ENCODE measurements around the gene ZNF19.
A peak's percentile ranks its signal among the peaks of the same experiment; 100 is the strongest.

The ZNF19 gene

DNA sequence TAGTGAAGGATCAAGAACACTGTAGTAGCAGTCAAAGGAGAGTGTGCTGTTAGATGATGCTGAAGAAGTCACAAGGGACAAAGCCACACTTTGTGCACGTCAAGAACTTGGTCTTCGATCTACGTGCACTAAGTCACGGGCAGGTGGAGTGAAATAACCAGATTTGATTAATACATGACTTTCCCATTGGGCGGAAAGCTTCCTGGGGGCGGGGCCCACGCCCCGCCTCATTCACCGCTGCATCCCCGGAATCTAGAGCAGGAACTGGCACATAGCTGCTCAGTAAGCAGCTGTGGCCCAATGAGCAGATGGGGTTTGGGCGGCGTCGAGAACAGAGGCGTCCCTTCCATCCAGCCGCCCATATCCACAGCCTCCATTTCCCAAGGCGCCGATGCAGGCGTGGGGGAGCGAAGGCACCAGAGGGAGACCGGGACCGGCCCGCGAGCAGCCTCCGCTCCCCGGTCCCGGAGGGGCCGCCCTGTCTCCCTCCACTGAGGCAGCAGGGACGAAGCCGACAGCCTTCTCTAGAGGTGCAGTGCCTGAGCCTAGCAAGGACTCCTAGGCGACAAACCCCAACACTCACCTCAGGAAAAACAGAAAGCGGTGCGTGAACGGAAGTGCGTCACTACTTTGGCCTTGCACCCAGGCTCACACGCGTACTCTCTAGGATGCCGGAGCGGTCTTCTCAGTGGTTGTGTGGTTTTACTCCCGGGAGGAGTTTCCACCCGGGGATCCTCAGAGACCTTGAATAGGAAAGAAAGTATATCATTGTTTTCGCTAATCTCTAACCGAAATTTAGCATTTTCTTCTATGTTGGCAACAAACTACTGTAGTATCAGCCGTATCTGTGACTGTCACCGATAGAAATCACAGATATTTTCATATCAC lies 4.9 kb downstream of the ZNF19 start:
- peak; percentile 46 for DNase-seq

DNA sequence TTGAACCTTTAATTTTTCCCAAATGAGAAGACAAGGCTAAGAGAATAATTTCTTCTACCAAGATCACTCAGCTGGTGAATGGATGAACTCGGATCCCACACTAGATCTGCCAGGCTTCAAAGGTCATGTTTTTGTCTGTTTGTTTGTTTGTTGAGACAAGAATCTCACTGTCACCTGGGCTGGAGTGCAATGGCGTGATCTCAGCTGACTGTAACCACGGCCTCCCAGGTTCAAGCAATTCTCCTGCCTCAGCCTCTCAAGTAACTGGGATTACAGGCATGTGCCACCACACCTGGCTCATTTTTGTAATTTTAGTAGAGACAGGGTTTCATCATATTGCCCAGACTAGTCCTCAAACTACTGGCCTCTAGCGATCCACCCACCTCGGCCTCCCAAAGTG lies 6.6 kb downstream of the ZNF19 start:
- DNase-seq: no peak

DNA sequence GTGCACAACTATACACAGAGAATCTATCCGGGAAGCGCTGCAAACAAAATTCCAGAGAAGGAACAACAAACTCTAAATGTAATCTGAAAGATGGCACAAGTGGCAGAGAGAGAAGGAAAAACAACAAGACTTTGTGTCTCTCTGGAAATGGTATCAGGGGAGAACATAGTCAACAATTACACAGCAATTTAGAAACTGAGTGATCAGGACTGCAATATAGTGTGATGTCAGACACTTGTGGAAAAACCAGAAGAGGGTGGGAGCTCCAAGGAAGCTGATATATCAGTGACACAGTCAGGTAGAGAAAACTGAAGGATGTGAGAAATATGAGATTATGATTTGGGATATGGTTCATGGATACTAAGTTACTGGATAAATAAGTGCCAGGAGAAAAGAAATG lies 8.2 kb downstream of the ZNF19 start:
- DNase-seq: no peak

DNA sequence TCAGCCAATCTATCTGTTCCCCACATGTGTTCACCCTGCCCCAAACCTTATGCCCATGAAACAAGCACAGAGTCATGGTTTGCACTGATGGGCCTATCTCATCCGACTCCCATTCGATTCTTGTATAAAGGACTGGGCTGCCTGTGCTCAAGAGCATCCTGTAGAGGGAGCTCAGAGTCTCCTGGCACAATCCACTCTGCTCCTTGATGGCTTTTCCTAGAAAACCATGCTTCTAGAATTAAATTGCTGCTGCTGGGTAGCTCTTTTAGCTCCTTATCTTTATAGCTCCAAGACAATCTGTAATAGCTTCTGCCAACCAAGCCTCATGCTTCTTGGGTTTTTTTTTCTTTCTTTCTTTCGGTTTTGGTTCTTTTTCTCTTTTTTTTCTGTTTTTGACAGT lies 9.7 kb downstream of the ZNF19 start:
- DNase-seq: peak; percentile 48

DNA sequence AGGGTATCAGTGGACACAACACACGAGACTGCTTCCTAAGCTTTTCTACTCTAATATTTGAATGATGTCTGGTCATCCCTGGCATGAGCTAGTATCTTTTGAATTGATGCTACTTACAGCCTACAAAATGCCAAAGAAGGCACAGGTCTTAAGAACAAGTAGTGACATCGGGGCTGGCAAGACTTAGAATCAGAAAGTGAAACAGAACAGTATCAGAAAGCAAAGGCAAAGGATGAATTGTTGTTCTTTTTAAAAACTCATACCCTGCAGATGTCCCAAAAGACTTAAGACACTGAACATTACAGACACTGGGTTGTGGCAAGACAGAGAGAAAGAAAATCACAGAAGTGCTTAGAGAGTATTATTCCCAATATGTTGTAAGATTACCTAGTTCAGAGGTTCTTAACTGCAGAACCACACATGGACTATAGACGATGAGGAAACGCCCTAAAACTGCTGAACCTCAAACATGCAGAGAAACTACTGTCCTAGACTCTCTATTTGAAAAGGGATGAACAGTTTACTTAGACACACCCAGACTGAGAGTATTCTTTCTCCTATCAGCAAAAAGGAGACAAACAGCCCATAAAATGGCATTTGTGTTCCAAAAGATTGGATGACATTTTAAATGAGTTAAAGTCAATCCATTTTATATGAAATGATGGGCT lies 12.5 kb downstream of the ZNF19 start:
- DNase-seq: no peak

DNA sequence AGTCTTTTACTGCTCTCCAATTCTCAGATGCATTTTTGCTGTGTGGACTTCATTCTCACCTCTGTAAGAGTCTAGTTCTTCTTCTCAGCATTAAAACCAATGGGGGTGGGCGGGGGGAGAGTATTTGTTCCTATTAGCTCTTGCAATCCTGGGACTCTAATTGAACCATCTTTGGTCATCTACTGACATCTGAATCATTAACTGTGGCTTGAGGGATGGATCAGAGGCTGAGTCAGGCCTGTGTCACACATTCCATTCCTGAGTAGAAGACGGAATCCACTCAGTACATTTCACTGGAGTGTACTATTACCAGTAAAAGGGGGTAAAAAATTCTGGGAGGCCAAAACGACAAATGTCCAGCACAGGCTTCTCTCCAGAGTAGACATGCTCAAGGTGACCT lies 14.3 kb downstream of the ZNF19 start:
- peak; percentile 28 for DNase-seq

DNA sequence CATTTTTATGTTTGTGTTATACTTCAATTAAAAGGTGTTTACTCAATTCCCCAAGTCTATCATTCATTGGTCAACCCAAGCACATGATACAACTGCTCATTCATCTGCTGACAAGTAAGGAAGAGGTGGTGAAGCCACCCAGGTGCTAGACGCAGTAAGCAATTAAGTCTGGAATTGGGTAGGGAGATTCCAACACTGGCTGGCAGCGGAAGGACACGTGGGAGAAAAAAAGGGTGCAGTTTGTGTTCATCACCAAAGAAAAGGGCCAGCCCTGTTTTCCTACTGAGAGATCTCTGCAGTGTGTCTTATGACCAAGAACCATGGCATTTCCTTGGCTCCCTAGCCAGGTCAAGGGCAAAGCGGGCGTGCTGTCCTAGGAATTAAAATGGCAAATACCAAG lies 15.2 kb downstream of the ZNF19 start:
- no peak for DNase-seq

DNA sequence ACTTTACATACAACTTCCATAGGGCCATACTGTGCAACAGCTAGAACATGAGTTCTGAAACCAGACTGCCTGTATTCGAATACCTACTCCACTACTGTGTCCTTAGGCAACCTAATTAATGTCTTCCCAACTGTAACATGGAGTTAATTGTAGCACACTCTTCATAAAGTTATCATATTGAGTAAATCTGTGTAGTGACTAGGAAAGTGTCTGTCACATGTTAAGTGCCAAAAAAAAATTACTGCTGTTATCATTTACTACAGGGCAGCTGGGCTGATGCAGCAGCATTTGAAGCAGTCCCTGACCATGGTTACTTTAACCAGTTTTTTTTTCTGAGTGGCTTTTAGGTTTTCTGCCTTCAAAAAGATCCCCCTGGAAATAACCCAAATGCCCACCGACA lies 16.2 kb downstream of the ZNF19 start:
- no peak for DNase-seq

DNA sequence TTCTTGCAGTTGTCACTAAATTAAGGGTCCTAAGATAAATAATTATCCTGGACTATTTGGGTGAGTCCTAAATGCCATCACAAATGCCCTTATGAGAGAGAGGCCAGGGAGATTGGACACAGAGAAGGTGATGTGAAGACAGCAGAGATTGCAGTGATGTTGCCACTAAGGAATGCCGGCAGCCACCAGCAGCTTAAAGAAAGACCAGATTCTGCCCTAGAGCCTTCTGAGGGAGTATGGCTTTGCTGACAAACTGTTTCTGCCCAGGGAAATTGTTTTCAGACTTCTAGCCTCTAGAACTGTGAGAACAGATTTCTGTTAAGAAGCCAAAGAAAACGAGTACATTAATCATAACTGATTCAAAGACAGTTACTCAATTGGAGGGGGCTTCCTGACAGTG lies 17.1 kb downstream of the ZNF19 start:
- no peak for DNase-seq

DNA sequence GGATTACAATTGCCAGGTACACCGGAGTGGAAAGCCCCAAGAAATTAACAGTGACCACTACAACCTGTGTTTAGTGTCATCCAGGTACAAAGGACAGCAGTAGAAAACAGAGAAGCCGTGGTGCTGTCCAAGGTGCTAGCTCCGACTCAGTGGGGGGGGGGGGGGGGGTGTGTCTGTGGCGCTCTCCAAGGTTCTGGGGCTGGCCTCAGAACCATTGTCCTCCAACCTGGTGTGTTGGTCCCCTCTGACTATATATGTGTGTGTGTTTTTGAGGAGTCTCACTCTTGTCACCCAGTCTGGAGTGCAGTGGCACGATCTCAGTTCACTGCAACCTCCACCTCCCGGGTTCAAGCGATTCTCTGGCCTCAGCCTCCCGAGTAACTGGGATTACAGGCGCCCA lies 21.3 kb downstream of the ZNF19 start:
- no peak for DNase-seq

DNA sequence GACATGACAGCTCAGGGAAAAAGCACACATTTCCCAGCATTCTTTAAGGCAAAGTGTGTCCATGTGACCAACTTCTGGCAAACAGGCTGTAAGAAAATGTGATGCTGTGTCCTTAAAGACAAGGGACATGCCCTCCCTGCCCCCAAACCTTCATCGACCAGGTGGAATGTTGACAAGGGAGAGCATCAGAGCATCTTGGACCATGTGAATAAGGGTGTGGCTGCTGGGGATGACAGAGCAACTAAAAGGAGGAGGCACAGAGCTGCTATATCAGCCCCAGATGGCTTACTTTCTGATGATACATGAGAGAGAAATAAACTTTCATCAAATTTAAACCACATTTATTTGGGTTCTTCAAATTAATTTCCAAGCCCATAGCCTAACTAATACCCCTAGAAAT lies 24.9 kb downstream of the ZNF19 start:
- DNase-seq: no peak

DNA sequence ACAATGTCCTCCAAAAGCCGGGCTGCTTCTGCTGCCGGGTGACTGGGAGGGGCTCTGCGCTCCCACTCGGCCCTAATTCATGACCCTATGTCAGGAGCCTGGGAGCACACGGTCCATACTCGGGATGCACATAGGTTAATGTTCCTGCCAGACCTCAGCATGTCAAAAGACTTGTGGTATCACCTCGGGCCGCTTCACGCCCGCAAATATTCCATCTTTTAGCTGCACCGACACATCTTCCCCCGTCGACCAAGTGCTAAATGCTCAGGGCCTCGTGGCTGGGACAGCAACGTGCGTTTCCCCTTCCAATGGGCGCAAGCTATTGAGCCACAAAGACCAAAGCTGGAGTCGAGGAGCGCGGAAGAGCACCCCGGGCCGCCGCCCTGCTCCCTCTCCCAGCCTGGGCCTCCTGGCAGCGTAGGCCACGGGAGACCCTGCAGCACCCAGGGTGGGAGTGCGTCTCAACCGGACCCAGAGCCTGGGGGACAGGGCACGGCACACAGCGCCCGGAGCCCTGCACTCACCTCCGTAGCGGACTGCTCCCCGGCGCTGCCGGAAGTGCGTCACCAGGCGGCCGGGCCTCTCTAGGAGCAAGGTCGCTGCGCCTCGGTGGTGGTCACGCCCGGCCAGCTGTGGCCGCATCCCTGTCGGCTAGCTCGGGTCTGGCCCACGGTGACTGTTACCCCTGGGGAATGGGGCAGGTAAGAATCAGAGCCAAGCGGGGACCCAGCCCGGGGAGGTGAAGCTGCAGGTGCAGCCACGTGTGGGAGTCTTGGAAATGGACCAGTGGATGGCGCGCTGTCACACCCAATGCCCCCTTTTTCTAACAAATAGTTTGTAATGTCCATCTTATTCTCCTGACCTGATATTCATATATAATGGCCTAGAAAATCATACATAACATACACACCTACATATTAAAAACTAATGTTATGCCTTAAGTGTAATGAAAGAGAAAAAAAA lies 27.2 kb downstream of the ZNF19 start, which contains the start of gene ZNF23:
TSS of gene ZNF23 (minus strand) at position 562 of the 963 bp plus-strand sequence. CDS start 5,451 bp downstream, outside the sequence.
- DNase-seq: peak; percentile 84

DNA sequence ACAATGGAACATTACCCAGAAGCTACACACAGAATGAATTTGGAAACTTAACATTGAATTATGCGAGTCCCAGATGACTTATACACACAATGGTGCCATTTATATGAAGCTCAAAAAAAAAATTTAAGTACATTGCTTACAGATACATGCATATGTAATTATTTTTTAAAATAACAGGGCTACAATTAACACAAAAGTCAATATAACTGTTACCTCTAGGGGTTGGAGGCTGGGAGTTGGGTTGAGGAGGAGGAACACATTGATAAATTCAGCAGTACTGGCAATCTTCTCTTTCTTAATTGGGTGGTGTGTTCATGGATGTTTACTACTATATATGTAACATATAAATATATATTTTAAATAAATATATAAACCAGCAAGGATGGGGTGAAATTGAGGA lies 28.2 kb downstream of the ZNF19 start:
- no peak for DNase-seq

DNA sequence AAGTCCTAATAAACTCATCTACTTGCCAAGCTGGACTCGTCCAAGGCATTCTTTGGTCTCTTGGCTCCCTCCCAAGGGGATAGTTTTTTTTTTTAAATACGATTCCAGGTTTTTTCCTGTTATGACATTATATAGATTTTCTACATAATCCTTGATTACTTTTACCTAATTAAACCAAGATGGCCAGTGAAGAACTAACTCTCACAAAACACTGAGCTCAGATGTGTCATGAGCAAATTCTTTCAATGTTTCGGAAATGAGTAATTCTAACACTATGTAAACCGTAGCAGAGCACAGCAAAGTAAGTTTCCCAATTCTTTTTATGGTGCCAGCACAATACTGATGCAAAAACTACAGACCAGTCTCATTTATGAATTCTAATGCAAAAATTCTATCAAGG lies 28.9 kb downstream of the ZNF19 start:
- no peak for DNase-seq

DNA sequence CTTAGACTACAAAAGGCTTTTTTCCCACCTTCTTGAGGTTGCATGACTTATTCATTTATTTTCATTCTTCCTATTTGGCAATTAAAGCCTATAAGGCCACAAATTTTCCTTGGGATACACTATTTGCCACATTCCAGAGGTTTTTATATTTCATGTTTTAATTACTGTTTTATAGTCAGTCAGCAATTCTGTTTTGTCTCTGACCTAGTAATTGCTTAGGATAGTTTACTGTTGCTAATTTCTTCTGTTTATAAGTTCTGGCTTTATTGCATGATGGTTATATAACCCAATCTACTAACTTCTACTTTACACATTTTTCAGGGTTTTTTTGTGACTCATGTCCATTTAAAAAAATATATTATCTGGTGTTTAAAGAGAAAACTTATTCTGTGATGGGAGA lies 29.6 kb downstream of the ZNF19 start:
- no peak for DNase-seq

DNA sequence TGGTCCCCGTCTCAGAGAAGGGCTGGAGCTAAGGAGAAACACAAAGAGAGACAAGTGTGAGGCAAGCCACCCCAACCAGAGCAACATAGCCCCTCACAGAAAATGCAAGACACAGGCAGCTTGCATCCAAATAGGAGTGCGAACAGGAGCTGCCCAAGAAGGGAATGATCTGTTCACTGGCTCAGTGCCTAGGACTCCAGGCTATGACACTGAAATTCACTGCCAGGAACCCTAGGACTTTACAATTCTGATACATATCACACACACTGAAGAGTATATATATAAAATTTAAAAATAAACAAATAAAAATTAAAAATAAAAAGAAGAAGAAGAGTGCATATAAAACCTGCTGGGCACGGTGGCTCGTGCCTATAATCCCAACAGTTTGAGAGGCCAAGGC lies 32.3 kb downstream of the ZNF19 start:
- no peak for DNase-seq

DNA sequence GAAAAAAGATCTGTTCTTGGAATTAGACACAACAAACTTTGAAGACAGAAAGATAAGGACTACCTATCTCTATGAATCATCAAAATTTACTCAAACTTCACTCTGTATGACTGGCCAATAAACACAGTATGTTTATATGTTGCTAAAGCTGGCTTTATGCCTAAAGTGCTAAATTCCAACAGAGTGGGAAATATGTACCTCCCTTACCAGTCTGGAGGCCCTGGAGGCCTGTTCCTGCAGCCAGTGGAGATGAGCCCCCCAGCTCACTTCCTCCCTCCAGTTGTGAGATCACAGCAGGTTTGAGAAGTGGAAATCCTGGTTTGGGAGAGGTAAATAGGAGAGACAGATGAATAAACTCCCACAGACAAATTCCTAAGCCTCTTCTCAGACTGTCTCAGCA lies 36.1 kb downstream of the ZNF19 start:
- DNase-seq: no peak

DNA sequence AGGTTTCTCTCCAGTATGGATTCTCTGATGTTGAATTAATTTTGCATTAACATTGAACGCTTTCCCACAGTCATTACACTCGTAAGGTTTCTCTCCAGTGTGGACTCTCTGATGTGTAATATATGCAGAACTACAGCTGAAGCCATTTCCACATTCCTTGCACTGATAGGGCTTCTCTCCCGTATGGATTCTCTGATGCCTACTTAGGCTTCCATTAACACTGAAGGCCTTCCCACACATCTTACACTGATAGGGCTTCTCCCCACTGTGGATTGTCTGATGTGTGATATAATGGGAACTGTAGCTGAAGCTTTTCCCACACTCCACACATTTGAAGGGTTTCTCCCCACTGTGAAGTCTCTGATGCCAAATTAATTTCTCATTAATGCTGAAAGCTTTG lies 40.1 kb downstream of the ZNF19 start:
- DNase-seq: no peak

DNA sequence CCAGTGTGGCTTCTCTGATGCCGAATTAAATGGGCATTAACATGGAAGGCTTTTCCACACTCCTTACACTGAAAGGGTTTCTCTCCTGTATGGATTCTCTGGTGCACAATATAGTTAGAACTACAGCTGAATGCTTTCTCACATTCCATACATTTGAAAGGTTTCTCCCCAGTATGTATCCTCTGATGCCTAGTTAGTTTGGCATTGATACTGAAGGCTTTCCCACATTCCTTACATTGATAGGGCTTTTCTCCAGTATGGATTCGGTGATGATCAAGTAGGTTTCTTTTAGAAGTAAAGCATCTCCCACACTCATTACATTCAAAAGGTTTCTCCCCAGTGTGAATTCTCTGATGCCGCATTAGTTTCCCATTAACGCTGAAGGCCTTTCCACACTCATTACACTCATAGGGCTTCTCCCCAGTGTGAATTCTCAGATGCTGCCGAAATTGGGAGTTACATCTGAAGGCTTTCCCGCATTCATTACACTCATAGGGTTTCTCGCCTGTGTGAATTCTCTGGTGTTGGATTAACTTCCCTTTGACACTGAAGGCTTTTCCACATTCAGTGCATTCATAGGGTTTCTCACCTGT lies 40.8 kb downstream of the ZNF19 start:
- DNase-seq: no peak

DNA sequence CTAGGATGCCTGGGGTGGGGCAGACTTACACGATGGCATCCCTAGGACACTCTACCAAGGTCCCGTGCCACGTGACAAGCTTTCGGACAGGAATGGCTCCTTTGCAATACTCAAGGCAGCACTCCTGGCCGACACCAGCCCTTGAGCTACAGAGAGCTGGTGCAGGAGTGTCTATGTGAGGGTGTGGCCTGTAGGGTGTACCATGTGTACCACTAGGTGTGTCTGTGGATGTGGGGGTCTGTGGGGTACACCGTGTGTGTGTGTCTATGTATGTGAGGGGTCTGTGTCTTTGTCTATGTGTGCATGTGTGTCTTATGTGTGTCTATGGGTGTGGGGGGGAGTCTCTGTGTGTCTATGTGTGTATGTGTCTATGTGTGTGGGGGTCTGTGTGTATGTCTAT lies 45.4 kb downstream of the ZNF19 start:
- DNase-seq: no peak

DNA sequence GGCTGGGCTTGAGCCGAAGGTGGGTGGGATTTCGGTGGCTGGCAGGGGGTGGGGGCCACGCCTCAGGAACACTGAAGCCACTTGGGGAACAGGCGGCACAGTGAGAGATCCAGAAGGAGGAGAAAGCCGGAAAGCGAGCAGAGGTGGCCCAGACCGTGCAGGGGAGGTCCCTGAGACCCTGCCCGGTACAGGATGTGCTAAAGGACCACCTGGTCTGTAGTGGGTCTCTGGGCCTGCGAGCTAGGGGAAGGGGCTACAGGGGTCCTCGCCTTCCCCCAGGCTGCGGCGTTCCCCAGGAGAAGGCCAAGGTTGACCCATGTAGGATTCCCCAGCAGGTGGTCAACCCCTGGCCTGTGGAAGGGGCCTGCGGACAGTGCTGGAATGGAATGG lies 47.1 kb downstream of the ZNF19 start, which contains the start of gene TLE7:
TSS of gene TLE7 (minus strand) at position 4 of the 390 bp plus-strand sequence. CDS start 8,730 bp downstream, outside the sequence.
- DNase-seq: no peak

DNA sequence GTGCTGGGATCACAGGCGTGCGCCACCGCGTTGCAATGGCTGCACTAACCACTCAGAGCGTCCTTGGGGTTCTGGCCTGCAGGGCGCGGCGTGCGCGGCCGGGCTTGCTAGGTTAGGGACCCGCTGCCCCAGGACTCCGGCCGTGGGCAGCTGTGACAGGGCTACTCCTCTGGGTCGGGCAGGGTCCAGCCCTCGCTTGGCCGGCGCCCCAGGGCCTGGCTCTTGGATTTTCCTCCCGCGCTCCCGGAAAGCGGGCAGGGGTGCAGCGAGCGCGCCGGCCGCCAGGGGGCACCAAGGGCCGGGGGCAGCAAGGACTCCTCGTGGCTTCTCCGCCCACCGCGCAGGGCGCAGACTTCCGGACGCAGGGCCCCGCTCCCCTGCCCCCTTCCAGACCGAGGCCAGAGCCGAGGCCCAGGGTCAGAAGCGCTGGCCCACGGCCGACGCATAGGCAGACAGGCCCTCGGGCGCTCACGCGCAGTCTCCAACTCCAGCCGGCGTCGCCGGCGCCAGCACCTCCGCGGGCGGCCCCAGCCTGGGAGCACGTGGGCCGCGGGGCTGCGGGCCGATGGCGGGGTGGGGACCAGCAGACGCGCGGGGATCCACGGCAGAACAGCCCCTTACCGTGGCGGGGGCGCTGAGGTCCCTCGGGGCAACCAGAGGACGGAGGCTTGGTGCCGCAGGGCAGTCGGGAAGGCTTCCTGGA lies 47.6 kb downstream of the ZNF19 start:
- DNase-seq: no peak
